HK-2 (cell line): ENCODE measurements around the gene INTS1.

Source experiments
- DNase-seq: peaks from one replicate; pipeline ENCODE4 v3.0.0-alpha.2; 2018; ENCODE audit not compliant: unreplicated experiment

Gene INTS1

GRCh38 chr7:1431226-1431625 is 73.0 kb downstream of the INTS1 start:
- DNase-seq, result no peak

- DNase-seq, result no peak
These were observed 73.9 kb downstream of the INTS1 start for GRCh38 chr7:1430056-1430845.

GRCh38 chr7:1428941-1429501 is 75.2 kb downstream of the INTS1 start:
- DNase-seq, result no peak

GRCh38 chr7:1427064-1427657 is 77.0 kb downstream of the INTS1 start:
- DNase-seq, result no peak

GRCh38 chr7:1426474-1426873 is 77.7 kb downstream of the INTS1 start:
- no peak for DNase-seq

DNA sequence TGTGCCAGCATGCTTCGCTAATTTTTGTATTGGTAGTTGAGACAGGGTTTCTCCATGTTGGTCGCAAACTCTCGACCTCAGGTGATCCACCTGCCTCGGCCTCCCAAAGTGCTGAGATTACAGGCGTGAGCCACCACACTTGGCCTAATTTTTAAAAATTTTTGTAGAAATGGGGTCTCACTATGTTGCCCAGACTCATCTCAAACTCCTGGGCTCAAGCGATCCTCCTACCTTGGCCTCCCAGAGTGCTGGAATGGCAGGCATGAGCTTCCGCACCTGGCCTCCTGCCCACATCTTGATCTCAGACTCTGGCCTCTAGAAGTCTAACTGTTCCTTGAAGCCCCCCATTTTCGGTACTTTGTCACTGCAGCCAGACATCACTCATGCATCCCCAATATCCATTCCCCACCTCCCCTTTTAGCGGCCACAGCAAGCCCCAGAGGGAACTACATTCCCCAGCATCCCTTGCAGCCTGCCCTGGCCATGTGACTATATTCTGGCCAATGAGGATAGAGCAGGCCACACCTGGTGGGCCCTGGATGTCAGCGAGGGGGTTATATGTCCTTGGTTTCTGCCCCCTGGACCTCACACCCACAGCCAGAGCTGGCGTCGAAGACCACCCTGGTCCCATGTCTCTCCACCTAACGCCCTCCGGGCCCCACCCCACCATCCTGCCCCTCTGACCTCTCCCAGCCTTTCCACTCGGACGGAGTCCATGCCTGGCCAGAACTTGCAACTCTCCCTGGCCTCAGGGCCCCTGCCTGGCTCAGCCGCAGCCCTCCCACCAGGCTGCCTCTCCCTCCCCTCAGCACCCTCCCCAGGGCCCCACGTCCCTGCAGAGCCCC is 78.7 kb downstream of the INTS1 start:
- DNase-seq, result no peak

DNA sequence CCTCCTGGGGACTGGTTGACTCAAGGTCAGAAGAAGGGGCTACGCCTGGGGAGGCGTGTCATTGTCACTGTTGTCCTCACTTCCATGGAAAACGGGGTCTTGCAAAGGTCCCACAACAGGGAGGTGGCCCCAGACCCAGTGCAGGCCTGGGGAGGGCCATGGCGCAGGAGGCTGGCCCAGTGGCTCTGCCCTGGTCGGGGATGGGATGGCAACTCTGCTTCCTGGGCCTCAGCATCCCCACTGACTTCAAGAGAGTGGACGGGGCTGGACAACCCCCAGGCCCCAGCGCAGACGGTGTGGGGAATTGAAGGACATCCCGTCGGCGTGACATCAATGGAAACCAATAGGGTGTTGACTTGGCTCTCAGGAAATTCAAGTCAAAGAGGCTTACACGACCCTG is 80.1 kb downstream of the INTS1 start:
- DNase-seq, result no peak

DNA sequence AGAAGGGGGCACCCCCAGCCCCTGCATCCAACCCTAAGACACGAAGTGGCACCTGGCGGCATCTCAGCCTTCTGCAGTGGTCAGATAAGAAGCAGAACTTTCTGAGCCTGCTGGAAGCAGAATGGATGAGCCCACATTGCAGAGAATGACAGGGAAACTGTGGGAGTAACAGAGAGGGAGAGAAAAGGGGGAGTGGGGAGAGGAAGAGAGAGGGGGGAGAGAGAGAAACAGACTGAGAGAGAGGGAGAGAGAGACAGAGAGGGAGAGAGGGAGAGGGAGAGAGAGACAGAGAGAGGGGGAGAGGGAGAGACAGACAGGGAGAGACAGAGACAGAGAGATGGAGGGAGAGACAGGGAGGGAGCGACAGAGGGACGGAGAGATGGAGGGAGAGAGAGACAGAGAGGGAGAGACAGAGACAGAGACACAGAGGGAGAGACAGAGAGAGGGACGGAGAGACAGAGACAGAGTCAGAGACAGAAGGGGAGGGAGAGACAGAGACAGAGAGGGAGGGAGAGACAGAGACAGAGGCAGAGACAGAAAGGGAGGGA is 80.9 kb downstream of the INTS1 start:
- no peak for DNase-seq

DNA sequence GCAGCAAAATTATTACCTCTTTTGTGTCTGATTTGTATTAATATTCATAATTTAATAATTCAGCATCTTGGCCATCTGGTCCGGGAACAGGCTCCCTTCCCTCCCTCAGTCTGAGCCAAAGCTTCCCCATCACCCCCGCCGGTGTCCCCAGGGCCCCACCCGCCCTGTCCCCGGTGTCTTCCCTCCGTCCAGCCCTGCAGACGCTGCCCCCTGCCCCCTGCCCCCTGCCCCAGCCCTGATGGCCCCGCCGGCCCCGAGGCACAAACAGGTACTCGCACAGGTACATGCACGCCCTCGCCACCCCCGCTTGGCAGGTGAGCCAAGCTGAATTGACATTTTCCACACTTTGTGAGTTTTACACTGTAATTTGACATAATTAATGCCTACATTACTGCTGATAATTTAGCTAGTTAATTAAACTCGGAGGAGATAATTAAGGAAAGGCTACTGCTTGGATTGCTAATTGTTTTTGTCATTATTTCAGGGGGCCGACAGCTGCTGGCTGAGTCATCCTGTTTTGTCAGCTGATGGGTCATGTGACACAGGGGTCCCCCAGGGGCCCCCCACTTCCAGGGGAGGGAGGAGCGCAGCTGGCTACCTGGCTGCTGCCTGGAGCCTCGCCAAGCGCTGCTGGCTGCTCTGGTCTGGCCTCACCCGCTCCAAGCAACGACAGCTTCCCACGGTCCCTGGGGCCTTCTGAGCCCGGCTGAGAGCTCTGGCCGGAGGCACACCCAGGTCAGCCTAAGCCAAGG is 81.5 kb downstream of the INTS1 start:
- DNase-seq, result no peak

DNA sequence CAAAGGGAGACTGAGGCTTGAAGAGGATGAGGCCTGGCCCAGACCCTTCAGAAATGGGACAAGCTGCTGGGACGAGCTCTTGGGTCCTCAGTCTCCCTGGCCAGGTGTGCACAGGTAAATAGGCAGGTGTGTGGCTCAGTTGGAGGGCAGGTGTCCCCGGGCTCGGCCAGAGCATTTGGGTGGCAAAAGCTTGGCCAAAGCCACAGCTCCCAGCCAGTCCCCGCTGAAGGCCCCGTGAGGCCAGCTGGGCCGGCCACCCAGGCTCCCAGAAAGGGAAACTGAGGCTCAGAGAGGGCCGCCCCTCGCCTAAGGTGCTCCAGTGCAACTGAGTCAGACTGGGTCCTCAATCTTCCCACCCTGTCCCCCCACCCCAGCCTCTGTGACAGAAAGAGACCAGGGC is 82.2 kb downstream of the INTS1 start:
- no peak for DNase-seq

- no peak for DNase-seq
These were observed 83.0 kb downstream of the INTS1 start for GRCh38 chr7:1421020-1421790.
